BE2C (cell line): Measurements from ENCODE around the gene NISCH.

Source experiments
- DNase-seq: peaks from one replicate; pipeline ENCODE4 v3.0.0-alpha.2; 2020
- H3K27me3 ChIP-seq: fragments of 250-450 bp; sonication (Bioruptor Pico); 2 replicates; pipeline ENCODE4 v1.5.1; 2020; ENCODE audit warnings: mild to moderate bottlenecking
- H3K36me3 ChIP-seq: fragments of 250-450 bp; sonication (Bioruptor Pico); 2 replicates; pipeline ENCODE4 v1.5.1; 2020; ENCODE audit warnings: mild to moderate bottlenecking
- H3K4me1 ChIP-seq: fragments of 250-450 bp; sonication (Bioruptor Pico); 2 replicates; pipeline ENCODE4 v1.5.1; 2020
- H3K4me3 ChIP-seq: 2 replicates; pipeline ENCODE4 v1.5.1; 2011; ENCODE audit warnings: low read depth, low read length
- H3K9me3 ChIP-seq: fragments of 250-450 bp; sonication (Bioruptor Pico); 2 replicates; pipeline ENCODE4 v1.5.1; 2020
- CTCF ChIP-seq: IDR thresholded peaks from 2 replicates; pipeline ENCODE4 v1.5.1; 2012; ENCODE audit warnings: mild to moderate bottlenecking, low read depth, low read length

Gene NISCH

GRCh38 chr3:52512105-52512504 lies 56.7 kb downstream of the NISCH start:
- Histone ChIP-seq H3K4me3 (no peak overlapping the region), H3K27me3 (no peaks in the 10 kb centered on the region), H3K36me3 (no peaks in the 10 kb centered on the region), H3K4me1 (no peaks in the 10 kb centered on the region), H3K9me3 (no peaks in the 10 kb centered on the region)
- no peak for DNase-seq
- no peak for TF ChIP-seq CTCF

- TF ChIP-seq CTCF = no peak
- H3K27me3 ChIP-seq = no peaks in the 10 kb centered on the region
- H3K4me1 ChIP-seq = no peaks in the 10 kb centered on the region
- no peak for DNase-seq
- no peak overlapping the region for H3K4me3 ChIP-seq
- no peaks in the 10 kb centered on the region for H3K9me3 ChIP-seq
- no peaks in the 10 kb centered on the region for H3K36me3 ChIP-seq
Measured at GRCh38 chr3:52512727-52513126, 57.3 kb downstream of the NISCH start.

- H3K27me3 ChIP-seq = no peaks in the 10 kb centered on the region
- H3K4me3 ChIP-seq = no peak overlapping the region
- H3K4me1 ChIP-seq = peaks cover 1% of the 10 kb centered on the region; the same call in 1 of the 2 replicates
- no peaks in the 10 kb centered on the region for H3K36me3 ChIP-seq
- DNase-seq = no peak
- no peak for TF ChIP-seq CTCF
- H3K9me3 ChIP-seq = no peaks in the 10 kb centered on the region
Measured at GRCh38 chr3:52513281-52513680, 57.9 kb downstream of the NISCH start.

- Histone ChIP-seq H3K9me3 (no peaks in the 10 kb centered on the region), H3K4me1 (peaks cover 4% of the 10 kb centered on the region; the same call in 1 of the 2 replicates), H3K36me3 (no peaks in the 10 kb centered on the region), H3K4me3 (no peak overlapping the region), H3K27me3 (no peaks in the 10 kb centered on the region)
- TF ChIP-seq CTCF = no peak
- no peak for DNase-seq
Measured at GRCh38 chr3:52514576-52514975, 59.2 kb downstream of the NISCH start.

- Histone ChIP-seq H3K4me3 (no peak overlapping the region), H3K27me3 (no peaks in the 10 kb centered on the region), H3K36me3 (no peaks in the 10 kb centered on the region), H3K4me1 (peaks cover 4% of the 10 kb centered on the region; the same call in 1 of the 2 replicates), H3K9me3 (no peaks in the 10 kb centered on the region)
- no peak for DNase-seq
- no peak for TF ChIP-seq CTCF
Measured at GRCh38 chr3:52515192-52515591, 59.8 kb downstream of the NISCH start.

- H3K4me1 ChIP-seq = peaks cover 4% of the 10 kb centered on the region; the same call in 1 of the 2 replicates
- H3K4me3 ChIP-seq = no peak overlapping the region
- no peak for TF ChIP-seq CTCF
- H3K36me3 ChIP-seq = no peaks in the 10 kb centered on the region
- no peaks in the 10 kb centered on the region for H3K9me3 ChIP-seq
- DNase-seq = no peak
- no peaks in the 10 kb centered on the region for H3K27me3 ChIP-seq
Measured at GRCh38 chr3:52516509-52517195, 61.2 kb downstream of the NISCH start.
